ENCODE results near the gene PDZRN4. TPM values are rescaled to one million over a fixed set of nuclear protein-coding genes. Genes with fewer than 3 reads are reported as not detected.
"Not testable (repeated sequence)": the region's sequence is repeated elsewhere in the genome, so short reads cannot be mapped to it uniquely, and the experiment has no call there.

PDZRN4 gene
- total and polyA plus RNA-seq, 3 donors from 2014 or later: 7.7 to 11.3 (median 11.3) TPM

GRCh38 chr12:41532072-41532471 is 344.0 kb downstream of the PDZRN4 start:
- H3K27me3 ChIP-seq: no peaks in the 10 kb centered on the region
- no peaks in the 10 kb centered on the region for H3K4me1 ChIP-seq
- H3K9me3 ChIP-seq: no peaks in the 10 kb centered on the region
- DNase-seq: no peak
- 87 to 90% methylated on average over 2 of the region's 2 CpGs for WGBS, 2 donors
- TF ChIP-seq POLR2A (IDR thresholded peaks at IDR 0.05): no peak
- TF ChIP-seq CTCF (IDR thresholded peaks at IDR 0.05): no peak
- H3K27ac ChIP-seq: no peak overlapping the region
- intact Hi-C loops (cut with DNase I; ENCODE audit: low total_unique reads): no loop called here
- no peaks in the 10 kb centered on the region for H3K36me3 ChIP-seq (ENCODE audit: low read depth, missing control alignments)
- no peak overlapping the region for H3K4me3 ChIP-seq

- Histone ChIP-seq H3K36me3 (ENCODE audit: low read depth, missing control alignments) (no peaks in the 10 kb centered on the region), H3K9me3 (no peaks in the 10 kb centered on the region), H3K27ac (no peak overlapping the region), H3K4me1 (no peaks in the 10 kb centered on the region), H3K27me3 (no peaks in the 10 kb centered on the region), H3K4me3 (no peak overlapping the region)
- no peak for DNase-seq
- TF ChIP-seq POLR2A (IDR thresholded peaks at IDR 0.05): no peak
- intact Hi-C loops (cut with DNase I; ENCODE audit: low total_unique reads): no loop called here
- WGBS, 2 donors: 88 to 95% methylated on average over 4 of the region's 4 CpGs
These were observed 348.8 kb downstream of the PDZRN4 start for GRCh38 chr12:41536813-41537490.

- Histone ChIP-seq H3K27me3 (no peaks in the 10 kb centered on the region), H3K9me3 (no peaks in the 10 kb centered on the region), H3K36me3 (ENCODE audit: low read depth, missing control alignments) (no peaks in the 10 kb centered on the region), H3K4me3 (no peak overlapping the region), H3K4me1 (no peaks in the 10 kb centered on the region), H3K27ac (no peak overlapping the region)
- no peak for DNase-seq
- 92 to 95% methylated on average over 1 of the region's 1 CpG for WGBS, 2 donors
- no peak for TF ChIP-seq CTCF (IDR thresholded peaks at IDR 0.05)
- TF ChIP-seq POLR2A (IDR thresholded peaks at IDR 0.05): no peak
- intact Hi-C loops (cut with DNase I; ENCODE audit: low total_unique reads): no loop called here
These were observed 349.4 kb downstream of the PDZRN4 start for GRCh38 chr12:41537522-41537921.

- H3K27me3 ChIP-seq: no peaks in the 10 kb centered on the region
- no peaks in the 10 kb centered on the region for H3K36me3 ChIP-seq (ENCODE audit: low read depth, missing control alignments)
- no peak overlapping the region for H3K4me3 ChIP-seq
- TF ChIP-seq CTCF (IDR thresholded peaks at IDR 0.05) (no peak), POLR2A (IDR thresholded peaks at IDR 0.05) (no peak)
- intact Hi-C loops (cut with DNase I; ENCODE audit: low total_unique reads): no loop called here
- DNase-seq: no peak
- H3K27ac ChIP-seq: no peak overlapping the region
- 77 to 85% methylated on average over 6 of the region's 6 CpGs for WGBS, 2 donors
- H3K9me3 ChIP-seq: no peaks in the 10 kb centered on the region
- H3K4me1 ChIP-seq: peaks cover 5% of the 10 kb centered on the region
These were observed 357.6 kb downstream of the PDZRN4 start for GRCh38 chr12:41545761-41546160.

- WGBS, 2 donors: 60 to 76% methylated on average over 1 of the region's 1 CpG
These were observed 359.0 kb downstream of the PDZRN4 start for GRCh38 chr12:41547071-41547470.

GRCh38 chr12:41548926-41549325 is 360.8 kb downstream of the PDZRN4 start:
- peaks cover 5% of the 10 kb centered on the region for H3K4me1 ChIP-seq
- H3K36me3 ChIP-seq (ENCODE audit: low read depth, missing control alignments): no peaks in the 10 kb centered on the region
- no peaks in the 10 kb centered on the region for H3K27me3 ChIP-seq
- intact Hi-C loops (cut with DNase I; ENCODE audit: low total_unique reads): no loop called here
- no peak overlapping the region for H3K27ac ChIP-seq
- no peak overlapping the region for H3K4me3 ChIP-seq
- WGBS, 2 donors: 96 to 98% methylated on average over 4 of the region's 4 CpGs
- no peak for TF ChIP-seq CTCF (IDR thresholded peaks at IDR 0.05)
- no peak for TF ChIP-seq POLR2A (IDR thresholded peaks at IDR 0.05)
- no peaks in the 10 kb centered on the region for H3K9me3 ChIP-seq
- no peak for DNase-seq

More at GRCh38 chr12:41547071-41547470, 359.0 kb downstream of the PDZRN4 start:
- H3K4me3 ChIP-seq; H3K27me3 ChIP-seq; H3K4me1 ChIP-seq; DNase-seq; H3K36me3 ChIP-seq (ENCODE audit: low read depth, missing control alignments); intact Hi-C loops (cut with DNase I; ENCODE audit: low total_unique reads); H3K9me3 ChIP-seq; H3K27ac ChIP-seq: not testable (repeated sequence)
